ENCODE results near the gene HMGCS2. TPM values are rescaled to one million over a fixed set of nuclear protein-coding genes. Genes with fewer than 3 reads are reported as not detected.
"Not testable (repeated sequence)": the region's sequence is repeated elsewhere in the genome, so short reads cannot be mapped to it uniquely, and the experiment has no call there.

Gene HMGCS2
- total RNA-seq, 1 donor from 2014 or later, result not detected

GRCh38 chr1:119790451-119791198, 21.9 kb upstream of the HMGCS2 start:
- no peak for DNase-seq (ENCODE audit: low read depth in 2 of 2)

DNA sequence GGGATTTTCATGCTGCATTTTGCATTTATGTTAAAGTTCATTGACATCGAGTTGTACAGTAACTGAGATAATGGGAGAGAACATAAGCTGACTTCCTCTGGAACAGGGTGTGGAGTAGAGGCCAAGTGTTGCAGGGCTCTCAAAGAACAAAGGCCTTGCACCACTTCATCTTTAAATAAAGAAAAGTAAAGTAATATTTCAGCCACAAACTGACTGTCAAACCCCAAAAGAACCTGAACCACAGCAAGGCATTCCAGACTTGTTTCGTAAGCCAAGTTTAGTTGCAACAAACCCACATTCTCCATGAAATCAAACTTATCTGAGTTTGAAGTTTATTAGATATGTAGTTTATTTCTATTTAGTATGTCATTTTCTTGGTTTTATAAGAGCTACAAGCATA, 19.1 kb upstream of the HMGCS2 start:
- DNase-seq (ENCODE audit: low read depth in 2 of 2), result no peak

DNA sequence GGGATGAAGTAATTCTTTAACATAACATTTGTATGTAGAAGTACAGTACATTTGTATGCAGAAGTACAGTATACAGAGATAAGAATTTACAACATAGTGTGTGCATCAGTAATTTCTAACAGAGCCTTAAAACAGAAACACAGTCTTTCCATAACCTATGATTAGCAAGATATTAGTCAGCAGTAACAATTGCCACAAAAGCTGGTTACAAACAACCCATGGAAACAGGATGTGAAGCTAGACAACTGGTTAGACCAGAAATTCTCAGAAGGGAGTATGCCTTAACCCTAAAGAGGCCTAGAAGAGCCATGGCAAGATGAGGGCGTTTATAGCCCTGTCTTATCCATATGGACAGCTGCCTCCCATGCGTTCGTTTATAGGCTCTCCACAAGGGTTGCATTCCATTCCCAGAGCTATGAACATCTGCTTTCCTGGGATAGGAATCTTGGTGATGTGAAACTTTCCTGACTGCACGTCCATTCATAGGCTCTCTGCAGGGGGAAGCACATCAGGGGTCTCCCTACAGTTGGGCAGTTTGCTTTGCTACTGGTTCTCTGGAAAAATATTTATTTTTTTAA, 17.9 kb upstream of the HMGCS2 start:
- not testable (repeated sequence) for DNase-seq (ENCODE audit: low read depth in 2 of 2)

DNA sequence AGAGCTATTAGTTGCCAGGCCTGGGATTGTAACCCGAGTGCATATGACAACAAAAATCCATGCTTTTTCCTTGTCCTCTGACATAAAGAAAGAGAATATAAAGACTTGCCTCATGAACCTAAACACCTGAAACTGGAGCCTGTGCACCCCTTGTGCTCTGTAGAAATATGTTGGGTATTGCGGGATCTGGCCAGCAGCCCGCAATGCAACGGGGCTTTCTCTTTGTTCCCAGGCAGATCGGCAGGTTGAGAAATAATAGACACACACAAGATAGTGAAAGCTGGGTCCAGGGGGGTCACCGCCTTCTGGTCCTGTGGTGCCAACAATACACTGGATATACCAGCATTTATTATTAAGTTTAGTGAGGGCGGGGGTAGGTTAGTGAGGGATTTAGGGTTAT, 17.3 kb upstream of the HMGCS2 start:
- not testable (repeated sequence) for DNase-seq (ENCODE audit: low read depth in 2 of 2)

- no peak for DNase-seq (ENCODE audit: low read depth in 2 of 2)
Observed at GRCh38 chr1:119784191-119784781, 15.6 kb upstream of the HMGCS2 start.

DNA sequence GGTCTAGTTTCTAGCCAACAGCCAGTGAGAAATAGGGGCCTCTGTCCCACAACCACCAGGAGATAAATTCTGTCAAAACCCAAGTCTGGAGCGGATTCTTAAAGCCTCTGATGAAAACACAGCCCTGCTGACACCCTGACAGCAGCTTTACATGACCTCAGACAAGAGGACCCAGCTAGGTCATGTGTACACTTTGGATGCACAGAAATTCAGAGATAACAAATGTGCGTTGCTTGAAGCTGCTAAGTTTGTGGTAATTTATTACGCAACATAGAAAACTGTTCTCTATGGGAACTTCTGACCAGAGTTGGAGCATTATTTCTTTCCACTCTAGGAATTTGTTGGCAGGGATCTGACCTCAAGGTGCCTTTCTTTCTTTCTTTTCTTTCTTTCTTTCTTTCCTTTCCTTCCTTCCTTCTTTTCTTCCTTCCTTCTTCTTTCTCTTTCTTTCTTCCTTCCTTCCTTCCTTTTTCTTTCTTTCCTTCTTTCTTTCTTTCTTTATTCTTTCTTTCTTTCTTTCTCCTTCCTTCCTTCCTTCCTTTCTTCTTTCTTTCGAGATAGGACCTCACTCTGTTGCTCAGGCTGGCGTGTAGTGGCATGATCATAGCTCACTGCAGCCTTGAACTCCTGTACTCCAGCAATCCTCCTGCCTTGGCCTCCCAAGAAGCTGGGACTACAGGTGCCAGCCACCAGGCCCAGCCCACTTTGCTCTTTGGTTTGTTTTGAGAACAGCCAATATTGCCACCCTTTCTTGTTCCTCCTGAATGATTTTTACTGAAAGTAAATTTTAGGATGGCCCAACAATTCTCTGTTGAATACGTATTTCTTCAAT, 14.9 kb upstream of the HMGCS2 start:
- DNase-seq (ENCODE audit: low read depth in 2 of 2), result no peak

- no peak for DNase-seq (ENCODE audit: low read depth in 2 of 2)
Observed at GRCh38 chr1:119782631-119783325, 14.1 kb upstream of the HMGCS2 start.

- DNase-seq (ENCODE audit: low read depth in 2 of 2), result no peak
Observed at GRCh38 chr1:119781434-119782210, 12.9 kb upstream of the HMGCS2 start.

- DNase-seq (ENCODE audit: low read depth in 2 of 2), result no peak
Observed at GRCh38 chr1:119779869-119780356, 11.2 kb upstream of the HMGCS2 start.

DNA sequence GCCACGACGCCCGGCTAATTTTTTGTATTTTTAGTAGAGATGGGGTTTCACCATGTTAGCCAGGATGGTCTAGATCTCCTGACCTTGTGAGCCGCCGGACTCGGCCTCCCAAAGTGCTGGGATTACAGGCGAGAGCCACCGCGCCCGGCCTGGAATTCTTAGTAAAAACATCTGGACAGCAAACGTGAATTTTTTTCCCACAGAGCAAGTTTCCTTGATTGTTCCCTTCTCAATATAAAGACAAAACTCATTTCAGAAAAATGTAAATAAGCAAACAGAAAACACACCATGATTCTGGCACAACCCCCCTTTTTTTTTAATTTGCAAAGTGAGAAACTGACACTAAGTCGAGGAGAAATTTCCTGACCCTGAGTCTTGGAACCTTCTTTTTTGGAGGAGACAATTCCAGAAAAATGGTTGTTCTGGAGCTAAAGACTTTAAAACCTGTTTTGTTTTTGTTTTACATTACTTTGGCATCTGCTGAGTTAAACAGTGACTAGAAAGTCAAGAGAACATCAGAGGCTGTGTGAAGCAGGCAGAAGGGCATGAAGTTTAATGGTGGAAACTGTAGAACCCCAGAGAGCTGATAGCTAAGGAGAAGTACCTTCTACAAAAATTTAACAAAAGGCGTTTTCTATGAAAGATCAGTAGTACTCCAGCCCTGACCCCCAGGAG, 10.3 kb upstream of the HMGCS2 start:
- no peak for DNase-seq (ENCODE audit: low read depth in 2 of 2)

DNA sequence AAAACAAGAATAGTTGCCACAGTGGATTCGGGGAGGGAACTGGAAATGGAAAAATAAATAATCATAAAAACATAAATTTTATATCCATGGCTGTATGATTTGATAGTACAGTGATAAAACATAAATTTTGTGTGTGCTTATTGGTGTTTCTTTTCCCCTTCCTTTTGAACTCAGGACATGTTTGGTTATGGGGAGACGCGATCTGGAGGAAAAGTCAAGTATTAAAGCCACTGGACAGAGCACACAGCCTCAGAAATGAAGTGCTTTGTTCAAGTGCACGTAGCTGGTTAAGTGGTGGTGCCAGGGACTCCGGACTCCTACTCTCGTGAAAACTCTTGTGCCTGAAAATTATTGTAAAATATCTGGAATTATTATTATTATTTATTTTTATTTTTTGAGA, 9.7 kb upstream of the HMGCS2 start:
- DNase-seq (ENCODE audit: low read depth in 2 of 2), result no peak

GRCh38 chr1:119774746-119775490, 6.2 kb upstream of the HMGCS2 start:
- no peak for DNase-seq (ENCODE audit: low read depth in 2 of 2)

- DNase-seq (ENCODE audit: low read depth in 2 of 2), result no peak
Observed at GRCh38 chr1:119773711-119774241, 5.1 kb upstream of the HMGCS2 start.

DNA sequence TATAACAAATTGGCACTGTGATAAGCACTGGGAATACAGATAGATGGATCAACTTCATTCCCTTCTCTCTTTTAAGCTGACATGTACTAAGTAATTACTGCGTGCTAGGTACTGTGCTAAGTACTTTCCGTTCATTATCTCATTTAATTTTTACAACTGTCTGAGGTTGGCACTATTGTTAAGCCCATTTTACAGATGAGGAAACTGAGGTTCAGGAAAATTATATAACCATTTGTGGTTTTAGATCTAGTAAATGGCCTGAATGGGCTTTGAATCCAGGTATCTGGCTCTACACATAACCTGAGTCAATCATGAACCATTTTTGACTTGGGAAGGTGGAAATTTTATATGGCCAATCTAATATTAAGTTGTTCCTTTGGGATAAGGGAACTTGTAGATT, 3.6 kb upstream of the HMGCS2 start:
- DNase-seq (ENCODE audit: low read depth in 2 of 2), result no peak

GRCh38 chr1:119771770-119772169, 3.1 kb upstream of the HMGCS2 start:
- DNase-seq (ENCODE audit: low read depth in 2 of 2), result no peak

DNA sequence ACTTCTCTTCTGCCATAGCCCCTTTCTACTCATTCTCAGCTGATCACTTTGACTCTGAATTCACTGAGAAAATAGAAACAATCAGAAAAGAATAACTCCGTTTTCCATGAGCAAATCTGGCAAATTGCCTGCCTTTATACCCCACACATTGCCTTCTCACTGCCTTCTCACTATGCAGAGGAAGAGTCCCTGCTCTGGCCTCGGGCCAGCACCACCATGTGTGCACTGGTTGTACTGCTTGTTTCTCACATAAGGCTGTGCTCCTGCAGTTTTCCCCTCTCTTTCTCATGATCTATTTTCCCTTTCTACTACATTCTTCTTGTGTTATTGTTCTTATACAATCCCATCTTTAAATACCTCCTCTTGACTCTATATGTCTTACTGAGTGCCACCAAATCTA, 2.3 kb upstream of the HMGCS2 start:
- peak; percentile 5 to 21 for DNase-seq (ENCODE audit: low read depth in 2 of 2)

GRCh38 chr1:119767486-119767885, 1.2 kb downstream of the HMGCS2 start:
- no peak for DNase-seq (ENCODE audit: low read depth in 2 of 2)

DNA sequence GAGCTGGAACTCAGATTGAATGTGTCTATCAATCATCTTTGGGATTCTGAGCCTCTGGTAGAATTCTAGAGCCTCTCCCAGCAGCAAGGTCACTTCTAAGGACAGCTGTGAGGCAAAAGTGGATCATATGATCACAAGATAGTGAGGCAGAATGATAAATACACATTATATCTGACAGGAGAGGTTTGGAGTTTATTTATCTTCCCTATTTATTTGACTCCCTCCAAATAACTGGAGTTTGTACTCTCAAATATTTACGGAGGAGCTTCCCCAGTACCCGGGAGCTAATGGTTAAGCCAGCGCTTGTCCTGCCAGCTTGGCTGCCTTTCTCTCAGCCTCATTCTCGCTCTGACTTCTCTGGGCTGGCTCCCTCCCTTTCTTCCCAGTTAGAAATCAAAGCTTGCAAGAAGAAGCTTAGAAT, 2.3 kb downstream of the HMGCS2 start:
- no peak for DNase-seq (ENCODE audit: low read depth in 2 of 2)

GRCh38 chr1:119764220-119764619, 4.5 kb downstream of the HMGCS2 start:
- DNase-seq (ENCODE audit: low read depth in 2 of 2), result no peak

Measured in dermis microvascular lymphatic vessel endothelial cell (primary cell).